Stimulated activated CD8-positive, alpha-beta memory T cell treated with anti-CD3 and anti-CD28 coated beads, Interleukin-4, amount 100 ng/mL, for 4 hours (primary cell): ENCODE measurements around the gene FLT3LG.
A peak's percentile ranks its signal among the peaks of the same experiment; 100 is the strongest.

Experiments
- DNase-seq, 2 donors: peaks; one replicate each; pipeline ENCODE4 v3.0.0-alpha.2; 2020; ENCODE audit warnings: low read depth in 2 of 2, low spot score in 1 of 2

Gene FLT3LG

DNA sequence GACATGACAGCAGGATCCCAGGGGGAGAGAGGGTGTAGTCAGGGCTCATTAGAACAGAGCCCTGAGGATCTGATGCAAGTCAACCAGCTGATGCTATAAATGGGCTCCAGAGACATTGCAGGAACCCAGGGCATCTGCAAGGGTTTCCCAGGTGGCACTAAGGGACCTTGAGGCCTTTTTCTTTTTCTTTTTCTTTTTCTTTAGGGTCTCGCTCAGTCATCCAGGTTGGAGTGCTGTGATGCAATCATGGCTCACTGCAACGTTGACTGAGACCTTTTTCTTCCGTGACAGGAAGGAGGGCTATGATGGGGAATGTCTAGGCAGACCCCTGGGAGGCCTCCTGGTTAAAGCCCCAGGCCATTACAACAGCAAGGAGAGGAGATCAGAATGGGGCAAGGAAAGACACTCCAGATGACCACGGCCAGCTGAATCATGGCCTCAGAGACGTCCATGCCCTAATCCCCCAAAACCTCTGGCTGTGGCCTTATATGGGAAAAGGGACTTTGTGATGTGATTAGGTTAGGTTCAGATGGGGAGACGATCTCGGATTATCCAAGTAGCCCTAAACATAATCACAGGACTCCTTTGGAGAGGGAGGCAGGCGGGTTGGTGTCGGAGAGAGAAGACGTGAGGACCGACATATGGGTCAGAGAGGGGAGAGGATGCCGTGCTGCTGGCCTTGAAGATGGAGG lies 33.9 kb downstream of the FLT3LG start:
- no peak for DNase-seq

DNA sequence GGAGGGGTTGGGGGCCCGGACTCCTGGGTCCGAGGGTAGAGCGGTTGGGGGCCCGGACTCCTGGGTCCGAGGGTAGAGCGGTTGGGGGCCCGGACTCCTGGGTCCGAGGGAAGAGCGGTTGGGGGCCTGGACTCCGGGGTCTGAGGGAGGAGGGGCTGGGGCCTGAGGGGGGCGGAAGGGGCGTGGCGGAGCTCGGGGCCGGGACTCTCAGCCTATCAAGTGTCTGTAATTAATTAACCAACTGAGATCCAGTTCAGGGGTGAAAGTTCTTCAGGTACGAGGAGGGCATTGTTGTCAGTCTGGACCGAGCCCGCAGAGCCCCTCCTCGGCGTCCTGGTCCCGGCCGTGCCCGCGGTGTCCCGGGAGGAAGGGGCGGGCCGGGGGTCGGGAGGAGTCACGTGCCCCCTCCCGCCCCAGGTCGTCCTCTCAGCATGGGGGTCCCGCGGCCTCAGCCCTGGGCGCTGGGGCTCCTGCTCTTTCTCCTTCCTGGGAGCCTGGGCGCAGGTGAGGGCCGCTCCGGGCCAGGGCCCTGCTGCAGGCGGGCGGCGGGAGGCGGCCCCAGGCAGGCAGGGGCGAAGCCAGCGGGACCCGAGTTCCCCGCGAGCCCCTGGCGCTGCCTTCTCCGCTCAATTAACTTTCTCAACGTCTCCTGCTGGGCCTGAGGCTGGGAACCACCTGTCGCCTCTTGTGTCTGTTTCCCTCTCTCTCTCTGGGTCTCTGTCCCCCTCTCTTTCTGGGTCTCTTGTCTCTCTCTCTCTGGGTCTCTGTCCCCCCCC lies 39.1 kb downstream of the FLT3LG start:
- no peak for DNase-seq

DNA sequence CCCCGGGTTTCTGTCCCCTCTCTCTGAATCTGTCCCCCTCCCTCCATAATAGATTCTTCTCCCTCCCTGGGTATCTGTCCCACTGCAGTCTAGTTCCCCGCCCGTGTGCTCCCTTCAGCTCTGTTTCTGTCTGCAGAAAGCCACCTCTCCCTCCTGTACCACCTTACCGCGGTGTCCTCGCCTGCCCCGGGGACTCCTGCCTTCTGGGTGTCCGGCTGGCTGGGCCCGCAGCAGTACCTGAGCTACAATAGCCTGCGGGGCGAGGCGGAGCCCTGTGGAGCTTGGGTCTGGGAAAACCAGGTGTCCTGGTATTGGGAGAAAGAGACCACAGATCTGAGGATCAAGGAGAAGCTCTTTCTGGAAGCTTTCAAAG lies 39.7 kb downstream of the FLT3LG start:
- DNase-seq, result no peak

DNA sequence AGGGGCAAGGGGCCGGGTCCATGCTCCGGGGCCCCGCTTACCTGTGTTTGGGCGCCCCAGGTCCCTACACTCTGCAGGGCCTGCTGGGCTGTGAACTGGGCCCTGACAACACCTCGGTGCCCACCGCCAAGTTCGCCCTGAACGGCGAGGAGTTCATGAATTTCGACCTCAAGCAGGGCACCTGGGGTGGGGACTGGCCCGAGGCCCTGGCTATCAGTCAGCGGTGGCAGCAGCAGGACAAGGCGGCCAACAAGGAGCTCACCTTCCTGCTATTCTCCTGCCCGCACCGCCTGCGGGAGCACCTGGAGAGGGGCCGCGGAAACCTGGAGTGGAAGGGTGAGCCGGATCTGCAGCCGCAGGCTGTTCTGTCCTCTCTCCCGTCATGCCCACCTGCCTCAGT lies 40.1 kb downstream of the FLT3LG start:
- DNase-seq, result no peak

DNA sequence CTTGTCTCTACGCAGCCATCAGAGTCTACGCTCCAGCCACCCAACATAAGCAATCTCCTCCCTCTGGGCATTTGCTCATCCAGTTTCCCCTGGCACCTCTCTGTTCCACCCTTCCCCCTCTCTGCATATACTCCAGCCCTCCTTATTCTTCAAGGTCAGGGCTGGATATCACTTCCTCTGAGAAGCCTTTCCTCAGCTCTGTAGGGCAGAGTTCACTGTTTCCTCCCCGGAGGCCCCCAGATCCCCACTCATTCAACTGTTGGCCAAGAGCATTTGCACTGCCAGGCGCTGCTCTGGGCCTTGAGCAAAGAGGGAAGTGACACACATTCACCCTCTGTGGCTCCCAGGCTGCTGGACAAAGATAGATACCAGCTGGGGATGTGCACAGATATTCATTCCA lies 41.8 kb downstream of the FLT3LG start:
- DNase-seq, result no peak

DNA sequence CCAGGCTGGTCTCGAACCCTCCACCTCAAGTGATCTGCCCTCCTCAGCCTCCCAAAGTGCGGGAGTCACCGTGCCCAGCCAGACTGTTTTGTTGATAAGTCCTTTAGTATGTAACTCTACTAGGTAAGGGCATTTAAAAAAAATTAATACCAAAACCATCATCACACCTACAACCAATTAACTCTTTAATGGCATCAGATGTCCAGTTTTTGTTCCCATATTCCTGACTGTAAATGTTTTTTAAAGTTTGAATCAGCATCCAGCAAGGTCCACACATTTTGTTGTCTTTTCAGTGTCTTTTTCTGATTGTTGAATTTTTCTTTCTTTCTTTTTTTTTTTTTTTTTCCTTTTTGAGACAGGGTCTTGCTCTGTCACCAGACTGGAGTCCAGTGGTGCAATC lies 44.0 kb downstream of the FLT3LG start:
- DNase-seq, result no peak

DNA sequence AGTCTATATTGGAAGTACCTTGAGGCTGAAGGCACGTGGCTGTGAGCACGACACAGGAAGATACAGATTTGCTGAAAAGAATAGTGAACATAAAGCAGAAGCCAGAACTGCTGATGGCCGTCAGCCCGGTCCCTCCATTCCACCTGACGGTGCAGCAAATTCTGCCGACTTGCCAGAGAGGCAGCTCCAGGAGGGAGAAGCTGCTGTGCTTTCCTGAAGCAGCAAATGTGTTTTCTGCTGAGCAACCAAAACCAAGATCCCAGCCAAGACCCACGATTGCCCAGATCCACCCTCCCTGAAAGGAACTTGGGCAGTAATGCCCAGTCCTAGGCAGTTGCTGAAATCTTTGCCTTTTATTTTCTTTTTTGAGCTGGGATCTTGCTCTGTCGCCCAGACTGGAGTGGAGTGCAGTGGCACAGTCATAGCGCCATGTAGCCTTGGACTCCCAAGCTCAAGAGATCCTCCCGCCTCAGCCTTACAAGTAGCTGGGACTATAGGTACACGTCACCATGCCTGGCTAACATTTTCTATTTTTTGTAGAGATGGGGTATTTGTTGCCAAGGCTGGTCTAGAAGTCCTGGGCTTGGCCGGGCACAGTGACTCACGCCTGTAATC lies 46.8 kb downstream of the FLT3LG start:
- no peak for DNase-seq

DNA sequence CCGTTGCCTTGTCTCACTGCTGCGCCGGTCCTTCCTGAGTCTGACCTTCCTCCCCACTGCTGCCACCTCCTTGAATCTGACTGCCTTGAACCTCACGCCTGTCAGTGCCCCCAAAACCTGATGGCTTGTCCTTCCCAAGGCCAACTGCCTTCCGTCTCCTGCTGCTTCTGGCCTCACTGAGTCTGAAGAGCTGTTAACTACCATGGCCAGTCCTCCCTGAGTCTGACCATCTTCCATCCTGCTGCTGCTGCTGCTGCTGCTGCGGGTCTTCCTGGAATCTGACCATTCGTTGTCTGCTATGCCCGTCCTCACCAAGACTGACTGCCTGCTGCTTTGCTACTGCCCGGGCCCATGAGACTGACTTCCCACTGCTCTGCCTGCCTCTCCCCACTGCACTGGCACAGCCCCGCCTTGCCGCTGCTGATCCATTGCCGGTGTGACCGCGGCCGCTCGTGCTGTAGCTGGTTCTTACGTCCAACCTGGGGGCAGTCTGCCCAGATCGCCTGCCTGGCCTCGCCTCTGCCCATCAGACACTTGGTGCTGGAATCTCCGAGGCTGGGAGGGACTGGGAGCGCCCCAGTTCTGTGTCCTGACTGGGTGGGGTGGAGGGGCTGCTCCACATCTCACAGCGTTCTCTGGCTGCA lies 50.9 kb downstream of the FLT3LG start:
- DNase-seq, result no peak

DNA sequence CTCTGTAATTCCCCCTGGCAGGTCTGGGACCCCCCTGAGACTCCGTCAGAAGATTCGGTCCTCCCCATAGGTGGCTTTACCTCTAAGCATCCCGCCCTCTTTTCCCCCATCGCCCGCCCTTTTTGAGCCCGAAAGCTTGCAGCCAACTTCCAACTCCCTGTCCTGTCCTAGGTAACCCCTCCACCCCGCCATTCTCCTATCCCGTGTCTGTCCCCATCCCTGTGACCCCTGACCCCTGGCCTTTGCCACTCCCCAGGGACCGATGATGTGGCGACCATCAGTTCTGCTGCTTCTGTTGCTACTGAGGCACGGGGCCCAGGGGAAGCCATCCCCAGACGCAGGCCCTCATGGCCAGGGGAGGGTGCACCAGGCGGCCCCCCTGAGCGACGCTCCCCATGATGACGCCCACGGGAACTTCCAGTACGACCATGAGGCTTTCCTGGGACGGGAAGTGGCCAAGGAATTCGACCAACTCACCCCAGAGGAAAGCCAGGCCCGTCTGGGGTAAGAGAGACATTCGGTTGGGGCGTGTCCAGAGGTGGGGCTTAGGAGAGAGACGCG lies 54.3 kb downstream of the FLT3LG start:
- no peak for DNase-seq

DNA sequence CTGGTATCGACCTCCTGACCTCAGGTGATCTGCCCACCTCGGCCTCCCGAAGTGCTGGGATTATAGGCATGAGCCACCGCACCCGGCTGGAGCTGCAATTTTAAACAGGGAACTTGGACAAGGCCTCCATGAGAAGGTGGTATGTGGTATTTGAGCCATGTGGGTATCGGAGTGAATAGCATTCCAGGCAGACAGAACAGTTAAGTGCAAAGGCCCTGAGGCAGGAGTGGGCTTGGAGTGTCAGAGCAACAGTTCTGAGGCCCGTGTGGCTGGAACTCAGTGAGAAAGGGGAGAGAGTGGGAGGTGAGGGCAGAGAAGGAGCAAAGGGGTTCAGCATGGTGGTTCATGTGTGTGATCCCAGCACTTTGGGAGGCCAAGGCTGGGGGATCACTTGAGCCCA lies 56.7 kb downstream of the FLT3LG start:
- DNase-seq, result no peak

DNA sequence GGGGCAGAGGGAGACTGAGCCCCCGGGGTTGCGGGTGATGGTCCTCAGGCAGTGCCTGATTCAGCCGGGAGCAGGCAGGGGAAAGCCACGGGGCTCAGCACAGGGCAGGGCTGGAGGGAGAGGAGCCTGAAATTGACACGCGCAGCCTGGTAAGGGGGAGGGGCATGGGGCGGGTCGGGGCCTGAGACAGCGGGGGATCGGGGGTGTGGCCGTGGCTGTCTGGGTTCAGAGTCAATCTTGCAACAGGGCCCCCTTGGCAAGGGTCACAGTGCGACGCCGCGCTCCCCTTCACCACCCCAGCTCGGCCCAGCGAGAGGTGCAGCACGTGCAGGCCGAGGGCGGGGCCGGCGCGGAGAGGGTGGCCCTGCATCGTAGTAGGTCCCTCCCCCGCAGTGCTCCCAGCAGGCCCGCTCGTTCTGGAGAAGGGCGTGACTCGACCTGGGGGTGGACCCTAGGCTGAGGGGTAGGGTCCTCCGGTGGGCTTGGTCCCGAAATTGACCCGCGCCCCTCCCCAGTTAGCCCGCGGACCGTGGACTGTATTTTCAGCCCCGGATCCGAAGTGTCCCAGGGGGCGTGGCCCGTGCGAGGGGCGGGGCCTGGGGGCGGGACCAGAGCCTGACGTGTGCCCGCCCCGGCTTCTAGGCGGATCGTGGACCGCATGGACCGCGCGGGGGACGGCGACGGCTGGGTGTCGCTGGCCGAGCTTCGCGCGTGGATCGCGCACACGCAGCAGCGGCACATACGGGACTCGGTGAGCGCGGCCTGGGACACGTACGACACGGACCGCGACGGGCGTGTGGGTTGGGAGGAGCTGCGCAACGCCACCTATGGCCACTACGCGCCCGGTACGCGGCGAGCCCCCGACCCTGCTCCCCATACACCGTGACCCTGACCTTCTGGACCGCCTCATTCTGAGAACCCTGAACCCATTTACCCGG lies 59.8 kb downstream of the FLT3LG start:
- peak; percentile 56 to 73 for DNase-seq

DNA sequence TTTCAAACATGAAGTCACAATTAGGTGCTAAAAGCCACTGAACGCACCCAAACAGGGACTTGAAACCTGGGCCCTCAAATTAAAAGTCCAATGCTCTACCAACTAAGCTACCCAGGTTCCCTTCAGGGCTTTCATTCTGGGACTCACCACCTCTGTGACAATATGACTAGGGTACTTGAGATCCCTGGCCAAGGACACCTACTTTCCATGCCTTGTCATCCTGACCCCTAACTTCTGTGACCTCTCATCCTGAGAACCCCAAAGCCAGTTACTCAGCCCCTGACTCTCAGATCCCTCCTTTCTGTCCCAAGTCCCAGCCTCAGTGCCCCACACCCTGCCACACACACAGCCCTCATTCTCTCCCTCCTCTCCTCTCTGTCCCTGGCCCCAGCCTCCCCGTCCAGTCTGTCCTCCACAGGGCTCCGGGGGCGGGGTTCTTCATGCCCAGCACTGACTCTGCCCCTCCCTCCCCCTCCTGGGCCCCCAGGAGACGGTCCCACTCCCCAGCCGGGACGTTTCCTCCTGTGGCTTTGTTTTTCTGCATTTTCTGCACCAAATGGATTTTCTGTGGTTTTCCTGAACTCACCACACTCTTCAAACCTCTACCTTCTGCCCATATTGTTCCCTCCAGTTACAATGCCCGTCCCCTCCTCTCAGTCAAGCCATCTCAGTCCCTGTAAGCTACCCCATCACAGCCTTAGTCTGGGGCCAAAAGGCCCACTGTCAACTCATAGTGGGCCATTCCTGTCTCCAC lies 60.8 kb downstream of the FLT3LG start:
- DNase-seq, result no peak
